HL-60 (cell line): Measurements from ENCODE around the gene PTCHD1.

Experiments used
- DNase-seq, 2 experiments: peaks; one replicate each; pipeline ENCODE4 v3.0.0-alpha.2; 2010 to 2020; ENCODE audit warnings: low read depth in 1 of 2, low spot score in 1 of 2
- H3K27ac ChIP-seq: fragments of 250-450 bp; sonication (Bioruptor Pico); replicated peaks from 2 replicates; pipeline ENCODE4 v1.5.1; 2020; ENCODE audit warnings: mild to moderate bottlenecking, moderate library complexity
- H3K27me3 ChIP-seq: fragments of 250-450 bp; sonication (Bioruptor Pico); 2 replicates; pipeline ENCODE4 v1.5.1; 2021; ENCODE audit warnings: mild to moderate bottlenecking, moderate library complexity; ENCODE audit not compliant: insufficient read depth, poor library complexity, severe bottlenecking
- H3K4me3 ChIP-seq: replicated peaks from 2 replicates; pipeline ENCODE4 v1.5.1; 2011; ENCODE audit warnings: mild to moderate bottlenecking, control low read depth, low read length; ENCODE audit not compliant: insufficient read depth
- CTCF ChIP-seq: IDR thresholded peaks from one replicate; pipeline ENCODE4 v1.5.1; 2011; ENCODE audit warnings: low read length, control low read depth, inconsistent platforms; ENCODE audit not compliant: insufficient read depth
- GABPA ChIP-seq: IDR thresholded peaks from 2 replicates; pipeline ENCODE4 v1.6.1; 2012; ENCODE audit warnings: low read depth
- POLR2AphosphoS5 ChIP-seq: IDR thresholded peaks from 2 replicates; pipeline ENCODE4 v1.6.1; 2012; ENCODE audit warnings: low read depth
- REST ChIP-seq: IDR thresholded peaks from 2 replicates; pipeline ENCODE4 v1.6.1; 2012; ENCODE audit warnings: low read depth; ENCODE audit not compliant: insufficient replicate concordance
- SPI1 ChIP-seq: IDR thresholded peaks from 2 replicates; pipeline ENCODE4 v1.6.1; 2012; ENCODE audit warnings: low read depth, mild to moderate bottlenecking, borderline replicate concordance

PTCHD1 gene

GRCh38 chrX:23386726-23387125 is 52.1 kb downstream of the PTCHD1 start:
- Histone ChIP-seq H3K27ac (no peak overlapping the region), H3K27me3 (peaks cover 8% of the 10 kb centered on the region), H3K4me3 (no peak overlapping the region)
- TF ChIP-seq CTCF (no peak), GABPA (no peak), REST (no peak)
- no peak for DNase-seq

GRCh38 chrX:23387550-23388184 is 53.0 kb downstream of the PTCHD1 start:
- no peak overlapping the region for H3K27ac ChIP-seq
- H3K27me3 ChIP-seq: peaks cover 4% of the 10 kb centered on the region
- TF ChIP-seq POLR2AphosphoS5 (no peak), GABPA (no peak), CTCF (no peak), SPI1 (no peak), REST (no peak)
- DNase-seq: no peak
- no peak overlapping the region for H3K4me3 ChIP-seq

GRCh38 chrX:23389196-23389792 is 54.6 kb downstream of the PTCHD1 start:
- no peak for DNase-seq
- Histone ChIP-seq H3K27ac (no peak overlapping the region), H3K27me3 (no peaks in the 10 kb centered on the region), H3K4me3 (no peak overlapping the region)
- TF ChIP-seq POLR2AphosphoS5: no peak

- no peak for DNase-seq
- H3K27ac ChIP-seq: no peak overlapping the region
- no peak overlapping the region for H3K4me3 ChIP-seq
- H3K27me3 ChIP-seq: no peaks in the 10 kb centered on the region
- TF ChIP-seq SPI1 (no peak), CTCF (no peak), REST (no peak), POLR2AphosphoS5 (no peak), GABPA (no peak)
These were observed 56.3 kb downstream of the PTCHD1 start for GRCh38 chrX:23390979-23391378.
